GM18499 (cell line): Measurements from ENCODE around the gene PLIN1.

Experiments used
- ATAC-seq: cut with Tn5 transposase; IDR thresholded peaks from one replicate; pipeline ENCODE4 v1.9.1; 2021; ENCODE audit warnings: moderate number of reproducible peaks; ENCODE audit not compliant: insufficient read depth, unreplicated experiment

The PLIN1 gene

GRCh38 chr15:89672221-89673164 is 6.7 kb downstream of the PLIN1 start:
- no peak for ATAC-seq

DNA sequence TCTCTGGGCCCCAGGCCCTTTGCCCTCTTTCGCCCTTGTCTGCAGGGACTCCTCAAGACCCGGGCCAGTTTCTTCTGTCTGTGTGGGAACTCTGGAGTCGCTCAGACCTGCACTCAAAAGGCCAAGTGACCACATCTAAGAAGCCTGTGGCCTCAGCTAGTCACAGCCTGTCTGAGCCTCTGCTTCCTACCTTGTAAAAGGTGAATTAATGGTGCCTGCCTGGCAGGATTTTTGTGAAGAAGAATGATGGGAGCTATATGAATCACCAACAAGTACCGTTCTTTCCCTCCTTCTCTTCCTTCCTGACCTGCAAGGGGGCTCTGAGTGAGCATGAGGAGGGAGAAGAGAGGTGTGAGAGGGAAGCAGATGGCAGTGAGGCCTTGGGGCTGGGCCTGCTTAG is 7.5 kb downstream of the PLIN1 start:
- ATAC-seq: no peak

- ATAC-seq: no peak
Observed at GRCh38 chr15:89670971-89671560, 8.1 kb downstream of the PLIN1 start.

DNA sequence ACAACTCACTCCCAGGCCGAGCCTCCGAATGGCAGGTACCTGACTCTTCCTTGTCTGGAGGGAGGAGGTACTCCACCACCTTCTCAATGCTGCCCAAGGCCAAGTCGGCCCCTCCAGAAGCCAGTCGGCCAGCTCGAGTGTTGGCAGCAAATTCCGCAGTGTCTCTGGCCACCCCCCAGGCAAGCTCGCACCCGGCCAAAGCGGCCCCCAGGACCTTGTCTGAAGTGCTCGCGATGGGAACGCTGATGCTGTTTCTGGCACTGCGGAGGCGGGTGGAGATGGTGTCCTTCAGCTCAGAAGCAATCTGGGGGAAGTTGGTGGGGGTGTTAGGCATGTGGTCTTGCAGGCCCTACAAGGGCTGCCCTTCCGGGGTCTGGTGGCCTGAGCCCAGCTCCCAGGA is 9.2 kb downstream of the PLIN1 start:
- ATAC-seq: no peak

- ATAC-seq: no peak
Observed at GRCh38 chr15:89669309-89669865, 9.8 kb downstream of the PLIN1 start.

DNA sequence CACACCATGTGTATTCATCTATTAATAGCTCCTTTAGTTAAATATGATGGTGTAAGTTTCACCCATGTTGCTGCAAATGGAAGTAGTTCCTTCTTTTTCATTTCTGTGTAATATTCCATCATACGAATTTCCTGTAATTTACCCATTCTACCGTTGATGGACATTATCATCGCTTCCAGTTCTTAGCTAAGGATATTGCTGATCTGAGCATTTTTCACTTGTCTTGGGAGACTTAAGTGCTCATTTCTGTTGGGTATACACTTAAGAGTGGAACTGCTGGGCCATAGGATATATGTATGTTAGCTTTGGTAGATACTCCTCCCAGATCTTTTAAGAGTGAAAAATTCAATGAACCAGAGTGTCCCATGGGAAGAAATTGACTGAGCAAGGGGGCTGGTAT is 11.0 kb downstream of the PLIN1 start:
- no peak for ATAC-seq

- no peak for ATAC-seq
Observed at GRCh38 chr15:89667706-89667960, 11.5 kb downstream of the PLIN1 start.

- ATAC-seq: no peak
Observed at GRCh38 chr15:89666858-89667705, 12.1 kb downstream of the PLIN1 start.

DNA sequence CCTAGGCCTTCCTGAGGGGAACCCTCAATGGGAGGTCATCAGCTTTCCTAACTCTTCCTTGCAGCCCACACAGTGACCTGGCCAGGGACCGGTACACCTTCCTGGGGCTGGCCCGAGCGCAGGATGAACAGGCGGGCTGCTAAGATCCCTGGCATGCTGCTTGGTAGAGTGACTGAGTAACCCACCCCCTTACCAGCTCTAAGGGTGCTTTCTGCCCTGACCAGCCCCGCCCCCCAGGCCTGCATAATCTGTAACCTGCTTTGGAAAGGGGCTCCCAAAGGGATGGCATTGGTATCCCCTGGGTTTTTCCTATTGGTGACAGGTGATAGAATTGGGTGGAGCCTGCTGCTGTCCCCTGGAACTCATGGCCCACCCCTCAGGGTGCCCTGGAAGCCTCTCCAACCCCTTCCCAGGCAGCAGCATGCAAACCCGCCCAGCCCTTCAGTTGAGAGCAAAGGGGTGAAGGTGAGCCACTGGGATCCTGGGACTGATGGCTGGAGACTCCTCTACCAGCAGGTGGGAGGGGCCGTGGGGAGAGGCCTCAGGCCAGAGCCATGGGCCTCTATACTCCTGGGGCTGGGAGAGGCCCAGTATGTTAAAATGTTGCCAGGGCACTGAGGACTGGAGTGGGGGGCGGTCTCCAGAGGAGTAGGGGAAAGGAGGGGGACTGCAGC is 12.8 kb downstream of the PLIN1 start:
- ATAC-seq: no peak

DNA sequence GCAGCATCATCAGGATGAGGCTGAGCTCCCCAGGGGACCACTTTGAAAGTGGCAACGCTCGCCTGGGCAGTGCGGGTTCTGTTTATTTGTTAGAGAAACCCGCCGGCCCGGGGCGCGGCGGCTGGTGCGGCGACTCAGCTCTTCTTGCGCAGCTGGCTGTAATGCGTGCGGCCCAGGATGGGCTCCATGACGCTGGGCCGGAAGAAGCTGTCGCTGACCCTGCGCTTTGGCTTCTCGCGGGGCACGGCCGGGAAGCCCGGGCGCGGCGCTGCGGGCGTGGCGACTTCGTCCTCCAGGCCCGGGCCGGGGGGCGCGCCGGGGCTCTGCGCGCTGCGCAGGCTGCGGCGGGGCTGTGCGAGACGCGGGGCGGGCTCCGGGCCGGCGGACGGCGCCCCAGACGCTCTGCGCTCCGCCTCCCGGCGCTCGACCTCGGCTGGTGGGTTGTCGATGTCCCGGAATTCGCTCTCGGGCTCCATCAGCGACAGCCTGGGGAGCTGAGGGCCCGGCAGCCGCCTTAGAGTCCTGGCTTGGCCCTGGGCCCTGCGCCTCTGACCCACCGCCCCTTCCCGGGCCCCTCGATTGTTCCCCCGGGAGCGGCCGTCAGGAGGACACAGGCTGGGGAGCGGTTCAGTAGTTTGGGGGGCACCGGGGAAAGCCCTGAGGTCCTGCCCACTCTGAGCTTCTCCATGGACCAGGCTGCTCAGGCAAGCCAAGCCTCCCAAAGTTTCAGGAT is 13.6 kb downstream of the PLIN1 start:
- ATAC-seq: no peak

DNA sequence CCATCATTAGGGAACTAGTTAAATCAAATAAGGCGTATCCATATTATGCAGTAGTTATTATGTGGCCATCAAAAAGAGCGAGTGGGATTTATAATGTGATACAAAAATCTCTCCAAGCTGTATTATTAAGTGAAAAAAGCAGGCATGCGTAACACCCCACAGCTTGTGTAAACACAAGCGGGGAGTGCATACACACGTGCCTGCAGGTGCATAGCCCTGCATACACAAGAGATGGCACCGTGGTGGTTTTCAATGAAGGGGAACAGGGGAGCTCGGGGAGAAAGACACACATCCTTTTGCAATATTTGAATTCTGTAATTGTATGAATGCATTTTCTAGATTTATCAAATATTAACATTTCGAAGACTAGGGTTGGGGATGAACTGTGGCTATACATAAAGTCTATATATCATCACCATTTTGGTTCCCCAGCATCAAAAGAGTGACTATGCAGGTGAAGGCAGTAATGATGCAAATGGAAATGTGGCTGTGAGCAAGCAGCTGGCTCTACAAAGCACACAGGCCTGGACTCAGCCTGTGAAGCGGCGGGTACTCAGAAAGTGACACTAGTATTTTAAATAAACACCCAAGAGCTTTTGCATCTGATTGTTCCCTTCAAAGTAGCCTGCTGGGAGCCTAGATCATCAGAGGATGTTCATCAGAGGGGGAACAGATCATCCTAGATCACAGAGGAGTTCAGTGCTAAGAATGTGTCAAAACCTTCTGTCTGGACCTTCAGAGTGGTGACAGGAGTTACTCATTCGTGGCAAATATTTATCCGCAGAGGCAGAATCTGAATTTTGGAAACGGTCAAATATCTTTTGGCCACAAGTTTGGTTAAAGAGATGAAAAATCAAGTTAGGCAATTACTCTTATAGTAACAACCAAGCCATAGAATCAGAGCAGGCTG is 14.5 kb downstream of the PLIN1 start:
- ATAC-seq: no peak

- no peak for ATAC-seq
Observed at GRCh38 chr15:89662893-89663626, 16.1 kb downstream of the PLIN1 start.

DNA sequence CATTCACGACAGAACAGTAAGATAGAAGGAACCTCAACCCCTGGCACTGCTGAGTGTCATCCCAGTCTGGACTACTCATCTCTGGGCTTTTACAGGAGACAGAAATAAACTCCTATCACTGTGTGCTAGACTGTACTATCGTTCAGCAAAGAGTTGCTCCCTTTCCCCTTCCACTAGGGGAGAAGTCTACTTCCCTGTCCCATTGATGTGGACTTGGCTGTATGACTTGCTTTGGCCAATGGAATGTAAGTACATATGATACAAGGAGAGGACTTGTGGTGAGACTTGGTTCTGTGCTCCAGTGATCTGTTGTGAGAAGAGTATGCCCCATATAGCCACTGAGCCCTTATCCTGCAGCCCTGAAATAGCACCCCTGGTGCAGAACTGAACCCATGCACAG is 18.6 kb downstream of the PLIN1 start:
- no peak for ATAC-seq

GRCh38 chr15:89659295-89659694 is 19.9 kb downstream of the PLIN1 start:
- no peak for ATAC-seq

DNA sequence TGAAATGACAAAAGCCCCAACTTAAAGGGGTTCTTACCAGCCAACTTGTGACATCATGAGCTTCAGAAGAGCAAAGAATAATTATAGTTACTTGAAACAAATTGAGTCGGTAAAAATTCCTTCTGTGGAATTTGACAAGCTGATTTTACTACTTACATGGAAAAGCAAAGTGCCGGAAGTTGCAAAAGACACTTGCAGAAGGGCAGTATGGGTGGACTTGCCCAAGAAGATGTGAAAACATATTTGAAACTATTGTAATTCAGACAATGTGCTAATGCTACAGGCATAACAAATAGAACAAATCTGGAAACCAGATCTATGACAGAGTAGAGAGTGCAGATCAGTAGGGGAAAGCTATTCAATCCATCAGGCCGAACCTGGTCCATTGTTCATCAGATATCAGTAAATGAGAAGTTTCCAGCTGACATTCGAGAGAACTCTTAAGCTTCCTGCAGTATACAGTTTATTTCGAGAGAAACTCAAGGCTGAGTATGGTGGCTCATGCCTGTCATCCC is 21.4 kb downstream of the PLIN1 start:
- ATAC-seq: no peak

DNA sequence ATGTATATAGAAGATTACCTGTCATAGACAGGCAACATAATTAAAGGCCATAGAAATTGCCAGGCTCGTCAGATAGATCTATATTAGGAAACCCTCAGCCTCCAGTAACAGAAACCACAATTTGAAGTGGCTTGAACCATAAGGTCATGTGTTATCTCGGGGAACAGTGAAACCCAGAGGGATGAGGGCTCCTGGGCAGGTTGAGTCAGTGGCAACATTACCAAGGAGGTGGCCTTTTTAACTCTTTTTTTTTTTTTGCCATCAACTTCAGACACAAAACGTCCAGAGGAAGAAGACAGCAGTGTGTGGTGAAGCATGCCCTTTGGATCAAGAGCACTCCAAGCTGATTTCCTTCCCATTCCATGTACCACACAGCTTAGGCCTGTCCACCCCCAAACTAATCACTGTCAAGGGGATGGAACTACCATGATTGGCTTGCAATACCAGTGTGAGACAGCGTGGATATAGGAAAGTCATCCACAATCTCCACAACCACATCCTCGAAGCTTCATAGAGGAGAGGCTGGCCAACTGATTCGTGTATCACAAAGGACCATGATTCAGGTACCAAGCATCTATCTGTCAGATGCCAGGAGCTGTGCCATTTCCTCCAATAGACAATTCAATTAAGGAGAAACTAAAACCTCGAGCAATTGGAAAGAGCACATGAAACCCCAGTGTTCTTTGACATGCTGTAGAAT is 22.9 kb downstream of the PLIN1 start:
- no peak for ATAC-seq
